GM10266 (cell line): ENCODE data around the gene MT3.
A peak's percentile ranks its signal among the peaks of the same experiment; 100 is the strongest.

Experiments used
- DNase-seq: peaks from one replicate; pipeline ENCODE4 v3.0.0; 2012; ENCODE audit errors: extremely low spot score
- CTCF ChIP-seq: IDR thresholded peaks from 2 replicates; pipeline ENCODE4 v1.5.1; 2012; ENCODE audit warnings: mild to moderate bottlenecking, low read depth; ENCODE audit not compliant: control insufficient read depth, insufficient read depth; ENCODE audit errors: missing control alignments

MT3 gene

DNA sequence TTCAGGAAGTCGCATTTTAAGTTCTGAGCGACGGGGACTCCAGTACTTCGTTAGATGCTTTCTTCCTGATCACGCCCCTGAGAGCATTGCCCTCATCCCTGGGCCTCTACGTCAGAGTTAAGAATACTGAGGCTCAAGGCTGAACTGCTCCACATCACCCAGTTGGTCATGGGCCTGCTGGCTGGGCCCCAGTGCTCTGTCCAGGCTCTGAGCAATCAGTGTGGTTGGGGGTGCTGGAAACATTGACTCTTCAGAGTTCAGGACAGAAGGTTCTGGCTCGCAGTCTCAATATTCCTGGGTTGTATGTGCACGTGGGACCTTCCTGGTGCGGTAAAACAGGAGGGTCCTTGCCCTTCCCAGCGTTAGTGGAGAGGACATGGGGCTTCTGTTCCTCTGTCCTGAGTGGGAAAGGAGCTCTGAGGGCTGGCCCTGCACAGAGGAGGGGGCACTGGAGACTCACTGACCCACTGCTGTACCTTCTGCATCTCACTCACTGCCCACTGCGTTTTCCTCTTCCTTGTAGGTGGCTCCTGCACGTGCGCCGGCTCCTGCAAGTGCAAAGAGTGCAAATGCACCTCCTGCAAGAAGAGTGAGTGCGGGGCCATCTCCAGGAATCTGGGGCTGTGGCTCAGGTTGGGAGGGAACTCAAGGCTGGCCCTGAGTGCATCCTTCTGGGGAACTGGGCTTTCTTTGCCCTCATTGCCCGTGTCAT lies 36.8 kb downstream of the MT3 start:
- DNase-seq, result no peak

GRCh38 chr16:56626685-56627084 lies 37.4 kb downstream of the MT3 start:
- no peak for DNase-seq
- TF ChIP-seq CTCF, result no peak

More for the DNA sequence above, 36.8 kb downstream of the MT3 start:
- TF ChIP-seq CTCF, result no peak

DNA sequence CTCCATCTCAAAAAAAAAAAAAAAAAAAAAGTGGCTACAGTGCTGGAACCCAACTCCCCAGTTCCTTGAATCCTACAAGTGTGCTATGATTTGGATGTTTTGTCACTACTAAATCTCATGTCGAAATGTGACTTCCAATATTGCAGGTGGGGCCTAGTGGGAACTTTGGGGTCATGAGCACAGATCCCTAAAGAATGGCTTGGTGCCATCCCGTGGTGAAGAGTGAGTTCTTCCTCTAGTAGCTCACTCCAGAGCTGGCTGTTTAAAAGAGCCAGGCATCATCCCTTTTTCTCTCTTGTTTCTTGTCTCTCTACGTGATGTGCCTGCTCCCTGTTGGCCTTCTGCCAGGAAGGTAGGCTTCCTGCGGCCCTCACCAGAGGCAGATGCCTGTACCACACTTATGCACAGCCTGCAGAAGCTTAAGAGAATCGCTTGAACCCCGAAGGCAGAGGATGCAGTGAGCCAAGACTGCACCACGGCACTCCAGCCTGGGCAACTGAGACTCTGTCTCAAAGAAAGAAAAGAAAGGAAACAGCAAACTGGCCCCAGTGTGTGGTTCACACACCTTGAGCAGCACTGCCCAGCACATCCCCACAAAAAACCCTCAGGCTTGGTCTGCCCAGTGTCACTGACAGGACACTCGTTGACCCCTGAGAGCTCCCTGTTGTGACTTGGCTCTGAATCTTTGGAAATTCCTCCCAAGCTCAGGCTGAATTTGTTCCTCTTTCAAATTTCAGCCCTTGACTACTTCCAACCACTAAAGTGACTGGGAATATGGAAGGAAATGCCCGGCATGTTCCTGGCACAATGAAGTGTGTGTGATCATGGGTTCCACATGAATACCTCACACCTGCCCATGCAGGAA lies 39.4 kb downstream of the MT3 start:
- no peak for DNase-seq
- no peak for TF ChIP-seq CTCF

DNA sequence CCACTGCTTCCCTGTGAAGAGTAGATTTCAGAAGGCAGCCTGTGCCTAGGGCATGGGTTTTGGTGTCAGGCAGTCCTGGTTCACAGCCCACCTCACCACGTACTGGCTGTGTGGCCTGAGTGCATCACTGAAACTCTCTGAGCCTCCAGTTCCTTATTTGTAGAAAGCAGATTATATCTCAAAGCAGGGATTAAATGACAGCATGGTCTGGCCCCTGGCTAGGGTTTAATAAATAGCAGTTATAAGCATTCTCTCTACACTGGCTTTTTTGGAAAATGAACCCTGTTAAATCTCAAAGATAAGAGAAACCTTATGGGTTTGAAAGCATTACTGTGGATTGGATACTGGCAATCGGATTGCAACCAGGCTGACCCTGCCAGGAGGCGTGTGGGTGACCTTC lies 40.2 kb downstream of the MT3 start:
- no peak for DNase-seq
- no peak for TF ChIP-seq CTCF

DNA sequence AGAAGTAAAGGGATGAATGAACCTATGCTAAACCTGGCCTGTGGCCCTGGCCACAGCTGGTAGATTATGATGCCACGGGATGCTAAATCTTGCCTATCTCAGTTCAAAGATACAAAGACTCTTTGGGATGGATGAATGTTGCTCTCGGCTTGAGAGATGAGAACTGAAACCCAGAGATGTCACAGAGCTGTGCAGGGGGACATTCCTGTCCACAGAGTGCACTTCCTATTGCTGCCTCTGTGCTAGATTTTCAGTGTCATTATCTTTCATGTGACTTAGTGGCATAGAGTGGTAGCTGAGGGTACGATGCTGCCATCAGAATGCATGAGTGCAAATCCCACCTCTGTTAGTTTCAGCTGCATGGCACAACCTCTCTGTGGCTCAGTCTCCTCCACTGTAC lies 40.8 kb downstream of the MT3 start:
- no peak for TF ChIP-seq CTCF
- peak; percentile 83 for DNase-seq

GRCh38 chr16:56631197-56631596 lies 41.9 kb downstream of the MT3 start:
- no peak for DNase-seq
- TF ChIP-seq CTCF, result no peak

DNA sequence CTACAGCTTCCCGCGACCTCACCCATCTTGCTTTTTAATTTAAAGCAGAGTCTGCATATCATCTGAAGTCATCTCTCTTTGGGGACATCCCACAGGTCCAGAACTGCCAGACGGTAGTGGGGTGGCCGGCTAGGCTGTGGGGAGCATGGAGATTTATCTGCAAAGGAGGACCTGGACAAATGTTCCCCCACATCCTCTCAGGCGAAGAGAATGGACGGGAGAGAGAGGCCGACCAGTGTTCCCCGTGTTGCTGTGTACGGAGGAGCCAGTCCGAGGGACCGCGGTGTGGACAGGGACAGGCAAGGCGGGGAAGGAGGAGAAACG lies 42.5 kb downstream of the MT3 start:
- no peak for TF ChIP-seq CTCF
- no peak for DNase-seq
